ENCODE measurements around the gene PAK4.
"Not testable (repeated sequence)": the region's sequence is repeated elsewhere in the genome, so short reads cannot be mapped to it uniquely, and the experiment has no call there.

Gene PAK4

DNA sequence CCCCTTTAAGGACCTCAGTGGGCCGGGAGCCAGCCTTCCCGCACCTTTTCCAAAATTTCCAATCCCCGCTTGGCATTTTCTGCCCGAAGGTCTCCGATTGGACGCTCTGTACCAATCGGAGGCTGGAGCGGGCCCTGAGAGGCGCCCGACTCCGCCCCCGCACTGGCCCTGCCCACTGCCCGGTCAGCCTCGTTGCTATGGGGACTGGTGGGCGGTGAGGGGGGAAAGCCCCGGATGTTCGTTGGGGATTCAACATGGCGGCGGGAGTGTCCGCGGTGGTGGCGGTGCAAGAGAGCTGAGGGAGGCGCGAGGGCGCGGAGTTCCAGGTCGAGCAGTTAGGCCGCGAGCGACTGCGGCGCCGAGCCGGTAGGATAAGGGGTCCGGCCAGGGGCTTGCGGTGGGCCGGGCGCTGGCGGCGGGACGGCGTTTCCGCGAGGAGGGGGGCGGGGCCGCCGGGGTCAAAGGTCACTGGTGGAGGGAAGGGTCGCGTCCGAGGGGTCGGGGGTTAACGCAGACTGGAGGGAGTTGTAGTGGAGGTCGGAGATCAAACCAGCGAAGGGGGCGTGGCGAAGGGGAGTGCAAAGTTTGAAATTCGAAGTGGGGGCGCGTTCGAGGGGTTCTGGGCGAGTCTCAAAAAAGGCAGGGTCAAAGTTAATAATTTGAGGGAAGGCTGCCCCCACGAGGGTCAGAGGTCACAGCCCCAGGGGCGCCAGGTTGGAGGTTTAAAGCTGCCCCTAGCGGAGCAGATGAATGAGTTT, at the start of gene PAK4:
PAK4 (plus strand) TSS at position 233 of the 758 bp plus-strand sequence. CDS start 43,768 bp downstream, outside the sequence.
- peak; percentile 97 for DNase-seq

DNA sequence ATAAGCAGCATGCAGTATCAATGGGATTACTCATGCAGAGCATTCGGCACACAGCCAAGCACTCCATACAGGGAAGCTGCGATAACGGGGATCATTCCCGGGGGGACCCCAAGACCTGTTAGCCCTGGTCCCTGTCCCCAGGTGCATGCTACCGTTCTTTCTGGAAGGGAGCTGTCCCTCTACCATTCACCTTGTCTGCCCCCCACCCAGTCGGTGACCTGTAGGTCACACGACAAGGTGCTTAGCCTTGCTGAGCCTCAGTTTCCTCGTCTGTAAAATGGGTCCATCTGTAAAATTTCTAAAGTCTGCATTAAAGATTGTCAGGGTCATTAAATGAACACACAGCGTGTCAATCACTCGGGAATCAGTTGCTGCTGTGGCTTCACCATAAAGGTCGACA, 48.3 kb upstream of the PAK4 start:
- no peak for DNase-seq

DNA sequence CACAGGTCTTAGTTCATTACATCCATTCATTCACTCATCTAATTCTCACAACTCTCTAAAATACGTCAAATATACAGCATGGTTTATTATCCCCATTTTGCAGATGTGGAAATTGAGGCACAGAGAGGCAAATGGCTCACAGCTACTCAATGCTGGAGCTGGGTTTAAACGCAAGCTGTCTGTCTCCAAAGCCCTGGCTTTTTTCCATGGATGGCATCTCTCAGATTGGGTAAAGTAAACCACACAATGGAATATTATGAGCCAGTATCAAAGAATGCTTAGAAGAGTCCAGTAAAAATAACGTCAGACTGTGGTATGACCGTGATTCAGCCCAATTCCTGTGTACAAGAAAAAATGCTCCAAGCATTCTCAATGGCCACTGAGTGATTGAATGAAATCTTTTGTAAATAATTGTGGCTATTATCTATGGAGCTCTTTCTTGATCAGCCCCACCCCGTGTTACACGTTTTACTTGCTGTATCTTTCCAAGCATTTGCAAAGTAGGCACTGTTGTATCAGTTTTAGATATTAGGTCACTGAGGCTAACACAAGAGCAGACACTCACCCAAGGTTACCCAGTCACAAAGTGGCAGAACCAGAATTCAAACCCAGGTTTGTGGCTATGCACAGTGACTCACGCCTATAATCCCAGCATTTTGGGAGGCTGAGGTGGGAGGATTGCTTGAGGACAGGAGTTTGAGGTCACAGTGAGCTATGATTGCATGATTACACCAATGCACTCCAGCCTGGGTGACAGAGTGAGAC, 47.0 kb upstream of the PAK4 start:
- no peak for DNase-seq

DNA sequence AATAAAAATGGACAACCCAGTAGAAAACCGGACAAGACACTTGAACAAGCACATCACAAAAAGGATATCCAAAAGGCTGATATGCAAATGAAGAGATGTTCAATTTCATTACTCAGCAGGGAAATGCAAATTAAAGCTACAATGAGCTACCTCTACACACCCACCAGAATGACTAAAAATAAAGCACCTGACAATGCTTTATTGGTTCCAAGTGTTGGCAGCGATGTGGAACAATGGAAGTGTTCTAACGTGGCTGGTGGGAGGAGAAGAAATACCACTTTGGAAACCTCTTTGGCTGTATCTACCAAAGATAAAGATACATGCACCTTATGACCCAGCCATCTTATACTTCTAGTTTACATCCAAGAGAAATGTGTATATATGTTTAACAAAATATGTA, 45.2 kb upstream of the PAK4 start:
- no peak for DNase-seq

DNA sequence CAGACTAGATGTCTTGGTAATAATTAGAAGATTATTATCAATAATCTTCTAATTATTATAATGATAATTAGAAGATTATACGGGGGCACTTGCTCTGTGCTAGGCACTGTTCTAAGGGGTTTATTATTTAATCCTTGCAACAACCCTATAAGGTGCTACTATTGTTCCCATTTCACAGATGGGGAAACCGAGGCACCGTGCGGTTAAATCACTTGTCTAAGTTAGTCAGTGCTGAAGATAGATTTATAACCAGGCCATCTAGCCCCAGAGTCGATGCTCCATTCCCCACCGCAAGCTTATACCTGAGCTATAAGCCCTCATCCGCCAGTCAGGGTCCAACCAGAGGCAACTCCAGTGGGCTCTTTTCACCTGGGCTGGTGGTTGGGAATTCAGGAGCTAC, 43.4 kb upstream of the PAK4 start:
- DNase-seq: no peak

DNA sequence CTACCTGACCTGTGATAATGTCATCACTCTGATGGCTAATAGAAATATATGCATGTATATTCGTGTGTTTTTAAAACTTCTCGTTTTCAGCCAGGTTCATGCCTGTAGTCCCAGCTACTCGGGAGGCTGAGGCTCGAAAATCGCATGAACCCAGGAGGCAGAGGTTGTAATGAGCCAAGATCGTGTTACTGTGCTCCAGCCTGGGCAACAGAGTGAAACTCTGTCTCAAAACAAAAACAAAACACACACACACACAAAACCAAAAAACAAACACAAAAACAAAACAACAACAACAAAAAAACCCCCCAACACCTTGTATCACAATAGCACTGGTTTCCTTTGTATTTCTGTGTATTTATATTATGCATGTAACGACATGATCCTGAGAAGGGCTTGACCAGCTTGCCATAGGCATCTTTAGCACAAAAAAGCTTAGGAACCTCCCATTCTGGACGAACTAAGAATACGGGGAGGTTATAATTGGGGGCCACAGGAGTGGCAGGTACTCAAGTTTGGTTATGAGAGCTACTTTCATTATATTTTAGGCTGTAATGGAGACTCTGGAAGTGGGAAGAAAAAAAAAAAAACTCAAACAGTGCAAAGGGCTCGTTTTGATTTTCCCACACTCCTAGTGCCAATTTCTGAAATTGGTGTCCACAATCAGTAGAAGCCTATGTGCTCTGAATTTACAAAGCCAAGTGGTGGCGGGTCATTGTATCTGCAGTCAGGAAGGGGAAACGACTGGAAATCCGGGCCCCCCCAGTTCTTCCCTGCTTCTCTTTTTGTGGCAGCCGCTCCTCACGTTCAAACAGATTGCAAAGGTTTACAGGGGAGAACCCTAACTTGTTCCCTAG, 42.6 kb upstream of the PAK4 start:
- no peak for DNase-seq

DNA sequence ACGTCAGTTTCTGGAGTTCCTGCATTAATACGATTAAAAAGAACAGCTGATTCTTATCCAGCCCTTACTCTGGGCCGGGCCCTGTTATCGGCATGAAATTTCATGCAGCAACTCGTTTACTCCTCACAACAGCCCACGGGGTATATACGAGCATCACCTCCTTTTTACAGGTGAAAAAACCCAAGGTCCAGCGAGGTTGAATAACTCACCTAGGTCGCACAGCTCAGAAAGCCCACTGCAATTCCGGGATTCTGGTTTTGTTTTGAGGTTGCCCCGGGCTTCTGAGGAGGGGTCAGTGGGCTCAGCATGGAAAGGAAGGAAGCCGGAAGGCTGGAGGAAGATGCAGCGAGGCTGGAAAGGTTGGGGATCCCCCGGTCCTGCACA, 42.0 kb upstream of the PAK4 start:
- no peak for DNase-seq

DNA sequence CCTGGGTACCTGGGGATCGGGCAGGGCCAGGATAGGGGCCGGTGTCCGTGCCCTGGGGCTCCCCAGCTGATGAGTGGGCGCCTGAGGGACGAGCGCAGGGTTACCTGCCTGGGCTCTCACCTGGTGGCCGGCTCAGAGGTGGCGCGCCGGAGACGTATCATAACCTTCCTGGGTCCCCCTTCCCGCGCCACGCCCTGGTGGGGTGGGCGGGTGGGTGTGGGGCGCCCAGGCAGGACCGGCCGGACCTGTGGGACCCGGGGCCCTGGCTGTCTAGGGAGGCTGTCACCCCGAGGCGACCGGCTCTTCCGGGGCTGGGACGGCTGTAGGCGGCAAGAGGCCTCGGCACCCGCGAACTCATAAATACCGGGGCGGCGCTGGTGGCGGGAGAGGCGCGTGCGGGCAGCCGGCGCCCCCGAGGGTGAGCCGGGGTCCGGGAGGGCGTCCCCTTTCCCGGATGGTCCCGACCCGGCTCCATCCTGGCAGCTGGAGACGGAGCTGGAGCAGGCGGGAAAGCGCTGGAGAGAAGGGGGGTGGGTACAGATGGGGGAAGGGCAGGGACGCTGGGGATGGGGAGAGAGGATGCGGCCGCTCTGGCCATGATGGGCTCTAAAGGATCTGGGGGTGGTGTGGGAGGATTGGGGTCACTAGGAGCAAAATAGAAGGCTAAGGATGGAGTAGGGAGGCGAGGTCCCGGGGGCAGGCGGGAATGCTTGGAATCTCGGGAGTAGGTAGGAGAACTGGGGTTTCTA, 41.4 kb upstream of the PAK4 start, which contains the start of gene ACP7:
ACP7 (plus strand) TSS at position 386 of the 749 bp plus-strand sequence. CDS start 902 bp downstream, outside the sequence.
- peak; percentile 29 for DNase-seq

DNA sequence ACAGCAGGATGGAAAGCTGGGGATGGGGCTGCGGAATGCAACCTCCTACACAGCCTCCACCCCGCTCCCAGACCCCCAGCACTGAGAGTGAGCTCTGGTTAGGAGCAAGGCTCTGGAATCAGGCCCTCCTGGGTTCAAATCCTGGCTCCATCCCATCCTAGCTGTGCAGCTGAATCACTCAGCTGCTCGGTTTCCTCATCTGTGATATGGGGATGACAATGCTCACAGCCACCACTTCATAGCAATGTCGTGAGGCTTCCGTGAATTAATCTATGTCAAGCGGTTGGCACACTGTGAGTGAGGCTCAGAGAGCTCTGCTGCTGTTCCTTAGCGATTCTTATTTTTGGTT, 40.9 kb upstream of the PAK4 start:
- DNase-seq: no peak

DNA sequence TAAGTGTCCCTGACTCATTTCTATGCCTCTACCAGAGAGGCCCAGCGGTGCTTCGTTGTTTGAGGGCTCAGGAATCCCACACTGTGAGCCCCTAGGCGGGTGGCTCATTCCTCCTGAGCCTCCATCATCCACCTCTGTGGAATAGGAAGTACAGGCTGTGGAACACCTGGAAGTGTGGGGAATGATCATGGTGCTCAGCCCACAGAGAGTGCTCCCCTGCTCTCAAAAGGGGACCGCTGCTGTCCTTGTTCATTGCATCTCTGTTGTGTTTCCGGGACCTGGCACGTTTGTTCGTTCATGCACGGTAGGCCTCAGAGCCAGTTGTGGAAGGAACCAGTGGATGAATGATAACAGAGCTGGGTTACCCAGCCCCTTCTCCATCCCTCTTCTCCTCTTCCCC, 40.2 kb upstream of the PAK4 start:
- no peak for DNase-seq

DNA sequence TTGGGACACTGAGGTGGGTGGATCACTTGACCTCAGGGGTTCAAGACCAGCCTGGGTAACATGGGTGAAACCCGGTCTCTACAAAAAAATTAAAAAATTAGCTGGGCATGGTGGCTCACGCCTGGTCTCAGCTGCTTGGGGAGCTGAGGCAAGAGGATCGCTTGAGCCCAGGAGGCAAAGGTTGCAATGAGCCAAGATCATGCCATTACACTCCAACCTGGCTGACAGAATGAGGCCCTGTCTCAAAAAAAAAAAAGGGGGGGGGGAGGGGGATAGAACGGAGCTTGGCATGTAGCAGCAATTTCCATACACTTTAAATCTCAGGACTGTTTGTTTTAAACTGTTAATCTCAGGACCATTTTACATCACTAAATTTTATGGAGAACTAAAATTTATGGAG, 39.2 kb upstream of the PAK4 start:
- DNase-seq: no peak

DNA sequence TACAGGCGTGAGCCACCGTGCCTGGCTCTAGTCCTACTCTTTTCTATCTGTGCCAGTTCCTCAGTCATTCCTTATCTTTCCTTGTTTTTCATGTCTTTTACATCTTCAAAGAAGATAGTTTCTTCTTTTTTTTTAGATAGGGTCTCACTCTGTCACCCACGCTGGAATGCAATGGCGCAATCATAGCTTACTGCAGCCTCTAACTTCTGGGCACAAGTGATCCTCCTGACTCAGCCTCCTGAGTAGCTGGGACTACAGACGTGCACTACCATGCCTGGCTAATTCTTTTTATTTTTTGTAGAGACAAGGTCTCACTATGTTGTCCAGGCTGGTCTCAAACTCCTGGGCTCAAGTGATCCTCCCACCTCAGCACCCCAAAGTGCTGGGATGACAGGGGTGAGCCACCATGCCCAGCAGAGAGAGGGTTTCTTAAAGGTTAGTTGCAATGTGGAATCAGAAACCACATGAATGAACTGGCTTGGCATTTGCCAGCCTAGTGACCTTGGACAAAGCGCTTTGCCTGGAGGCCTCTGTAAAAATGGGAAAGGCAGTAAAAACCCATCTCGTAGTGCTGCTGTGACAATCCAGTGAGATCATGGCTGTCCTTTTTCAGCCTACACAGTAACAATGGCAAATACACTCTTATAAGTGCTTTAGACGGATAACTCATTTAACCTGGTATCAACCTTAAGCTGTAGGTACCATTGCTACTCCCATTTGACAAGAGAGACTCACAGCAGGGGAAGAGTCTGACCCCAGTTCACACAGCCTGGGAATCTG, 37.5 kb upstream of the PAK4 start:
- DNase-seq: no peak

DNA sequence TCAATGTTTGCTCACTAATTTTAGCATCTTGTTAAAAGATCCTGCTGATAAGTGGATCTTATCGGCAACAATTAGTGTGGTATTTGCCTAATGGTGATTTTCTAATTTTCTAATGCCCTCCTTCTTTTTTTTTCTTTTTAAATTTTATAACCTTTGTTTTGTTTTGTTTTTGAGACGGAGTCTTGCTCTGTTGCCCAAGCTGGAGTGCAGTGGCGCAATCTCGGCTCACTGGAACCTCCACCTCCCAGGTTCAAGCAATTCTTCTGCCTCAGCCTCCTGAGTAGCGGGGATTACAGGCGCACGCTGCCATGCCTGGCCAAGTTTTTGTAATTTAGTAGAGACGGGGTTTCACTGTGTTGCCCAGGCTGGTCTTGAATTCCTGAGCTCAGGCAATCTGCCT, 35.6 kb upstream of the PAK4 start:
- not testable (repeated sequence) for DNase-seq

DNA sequence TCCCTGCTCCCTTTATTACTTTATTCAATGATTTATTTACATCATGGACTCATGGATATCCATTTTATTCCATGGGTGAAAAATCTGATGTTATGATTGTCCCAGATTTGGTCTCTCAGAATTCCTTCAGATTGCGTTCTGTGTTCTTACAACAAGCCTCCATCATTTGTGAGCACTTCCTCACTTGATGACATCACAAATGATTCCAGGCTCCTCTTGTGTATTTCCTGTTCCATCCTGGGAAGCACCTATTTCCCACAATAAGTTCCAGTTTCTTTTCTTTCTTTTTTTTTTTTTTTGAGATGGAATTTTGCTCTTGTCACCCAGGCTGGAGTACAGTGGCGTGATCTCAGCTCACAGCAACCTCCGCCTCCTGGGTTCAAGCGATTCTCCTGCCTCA, 34.7 kb upstream of the PAK4 start:
- DNase-seq: no peak

DNA sequence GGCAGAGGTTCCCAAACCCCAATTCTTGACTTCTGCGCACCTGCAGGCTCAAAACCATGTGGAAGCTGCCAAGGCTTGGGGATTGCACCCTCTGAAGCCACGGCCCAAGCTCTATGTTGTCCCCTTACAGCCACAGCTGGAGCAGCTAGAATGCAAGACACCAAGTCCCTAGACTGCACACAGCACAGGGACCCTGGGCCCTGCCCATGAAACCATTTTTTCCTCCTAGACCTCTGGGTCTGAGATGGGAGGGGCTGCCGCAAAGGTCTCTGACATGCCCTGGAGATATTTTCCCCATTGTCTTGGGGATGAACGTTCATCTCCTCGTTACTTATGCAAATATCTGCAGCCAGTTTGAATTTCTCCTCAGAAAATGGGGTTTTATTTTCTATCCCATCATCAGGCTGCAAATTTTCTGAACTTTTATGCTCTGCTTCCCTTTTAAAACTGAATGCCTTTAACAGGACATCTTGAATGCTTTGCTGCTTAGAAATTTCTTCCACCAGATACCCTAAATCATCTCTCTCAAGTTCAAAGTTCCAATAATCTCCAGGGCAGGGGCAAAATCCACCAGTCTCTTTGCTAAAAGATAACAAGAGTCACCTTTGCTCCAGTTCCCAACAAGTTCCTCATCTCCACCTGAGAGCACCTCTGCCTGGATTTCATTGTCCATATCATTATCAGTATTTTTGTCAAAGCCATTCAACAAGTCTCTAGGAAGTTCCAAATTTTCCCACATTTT, 29.6 kb upstream of the PAK4 start:
- DNase-seq: not testable (repeated sequence)

DNA sequence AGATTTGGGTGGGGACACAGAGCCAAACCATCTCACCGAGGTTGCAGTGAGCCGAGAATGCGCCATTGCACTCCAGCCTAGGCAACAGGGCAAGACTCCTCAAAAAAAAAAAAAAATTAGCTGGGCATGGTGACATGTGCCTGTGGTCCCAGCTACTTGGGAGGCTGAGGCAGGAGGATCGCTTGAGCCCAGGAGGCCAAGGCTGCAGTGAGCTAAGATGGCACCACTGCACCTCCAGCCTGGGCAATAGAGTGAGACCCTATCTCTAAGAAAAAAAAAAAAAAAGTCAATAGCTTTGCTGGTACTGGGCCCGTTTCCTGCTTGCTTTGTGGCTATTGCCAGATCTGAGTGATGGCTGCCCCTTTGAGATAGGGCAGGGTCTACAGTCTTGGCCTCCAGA, 28.3 kb upstream of the PAK4 start:
- DNase-seq: no peak

DNA sequence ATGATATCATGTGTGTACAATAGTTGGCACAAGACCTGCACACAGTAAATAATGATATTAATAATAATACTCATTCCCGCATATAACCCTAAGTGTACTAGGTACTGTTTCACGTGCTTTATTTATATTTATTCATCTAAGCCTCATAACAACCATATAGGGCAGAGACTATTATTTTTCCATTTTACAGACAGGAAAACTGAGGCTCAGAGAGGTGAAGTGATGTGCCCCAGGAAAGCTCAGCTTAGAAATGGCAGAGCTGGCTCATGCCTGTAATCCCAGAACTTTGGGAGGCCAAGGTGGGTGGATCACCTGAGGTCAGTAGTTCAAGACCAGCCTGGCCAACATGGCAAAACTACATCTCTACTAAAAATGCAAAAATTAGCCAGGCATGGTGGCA, 27.9 kb upstream of the PAK4 start:
- no peak for DNase-seq

DNA sequence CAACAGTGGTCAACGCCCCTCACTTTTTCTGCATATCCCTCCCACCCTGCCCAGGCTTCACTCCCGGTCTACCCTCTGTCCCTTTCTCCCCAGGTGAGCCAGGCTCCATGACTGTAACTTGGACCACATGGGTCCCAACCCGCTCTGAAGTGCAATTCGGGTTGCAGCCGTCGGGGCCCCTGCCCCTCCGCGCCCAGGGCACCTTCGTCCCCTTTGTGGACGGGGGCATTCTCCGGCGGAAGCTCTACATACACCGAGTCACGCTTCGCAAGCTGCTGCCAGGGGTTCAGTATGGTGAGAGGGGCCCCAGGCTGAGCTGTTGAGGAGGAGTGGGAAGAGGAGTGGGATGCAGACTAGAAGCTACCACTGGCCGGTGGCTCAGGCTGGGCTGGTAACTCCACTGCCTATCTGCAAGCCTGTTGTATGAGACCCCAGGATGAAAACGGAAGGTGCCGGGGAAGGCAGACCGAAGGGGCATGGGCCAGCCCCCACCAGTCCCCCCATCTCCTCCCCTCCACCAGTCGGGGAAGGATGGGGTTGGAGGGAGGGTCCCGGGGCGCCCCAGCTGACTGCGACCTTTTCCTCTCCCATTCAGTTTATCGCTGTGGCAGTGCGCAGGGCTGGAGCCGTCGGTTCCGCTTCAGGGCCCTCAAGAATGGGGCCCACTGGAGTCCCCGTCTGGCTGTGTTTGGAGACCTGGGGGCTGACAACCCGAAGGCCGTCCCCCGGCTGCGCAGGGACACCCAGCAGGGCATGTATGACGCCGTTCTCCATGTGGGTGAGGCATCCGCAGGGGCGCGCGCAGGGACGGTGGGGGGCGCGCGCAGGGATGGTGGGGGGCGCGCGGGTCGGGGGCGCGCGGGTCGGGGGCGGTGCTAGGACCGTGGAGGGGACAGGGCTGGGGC, 27.0 kb upstream of the PAK4 start:
- DNase-seq: no peak

DNA sequence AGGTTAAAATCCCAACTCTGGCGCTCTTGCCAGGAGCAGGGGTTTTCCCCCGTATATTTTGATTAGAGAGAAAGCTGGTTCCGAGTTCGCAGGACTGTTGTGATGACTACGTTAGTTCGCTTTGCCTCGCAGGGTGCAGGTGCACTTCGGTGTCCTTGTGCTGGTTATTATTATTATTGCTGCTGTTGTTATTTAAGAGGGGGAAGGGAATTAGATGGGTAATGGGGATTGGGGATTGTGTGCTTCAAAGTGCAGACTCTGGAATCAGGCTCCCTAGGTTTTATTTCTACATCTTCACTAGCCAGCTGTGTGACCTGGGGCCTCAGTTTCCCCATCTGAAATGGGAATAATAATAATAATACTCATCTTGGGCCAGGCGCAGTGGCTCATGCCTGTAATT, 26.2 kb upstream of the PAK4 start:
- no peak for DNase-seq
